AG10803 (cell line): ENCODE measurements around the gene SLC8A1.

ENCODE experiments used
- DNase-seq: peaks from one replicate; pipeline ENCODE4 v3.0.0; 2010; ENCODE audit warnings: low read depth
- H3K4me3 ChIP-seq: 2 replicates; pipeline ENCODE4 v1.5.1; 2011; ENCODE audit warnings: mild to moderate bottlenecking, low read length, control low read depth
- CTCF ChIP-seq: conservative IDR thresholded peaks from 2 replicates; pipeline ENCODE4 v1.5.1; 2011; ENCODE audit warnings: mild to moderate bottlenecking, low read length, control low read depth, inconsistent platforms

SLC8A1 gene

GRCh38 chr2:40339026-40339425 lies 112.9 kb downstream of the SLC8A1 start:
- no peak overlapping the region for H3K4me3 ChIP-seq
- DNase-seq, result no peak
- TF ChIP-seq CTCF, result no peak

- TF ChIP-seq CTCF, result no peak
- H3K4me3 ChIP-seq, result no peak overlapping the region
- DNase-seq, result peak; percentile 58
These were observed 119.6 kb downstream of the SLC8A1 start for GRCh38 chr2:40332191-40332826.

- DNase-seq, result no peak
- H3K4me3 ChIP-seq, result no peak overlapping the region
- no peak for TF ChIP-seq CTCF
These were observed 121.8 kb downstream of the SLC8A1 start for GRCh38 chr2:40330096-40330495.

- TF ChIP-seq CTCF, result no peak
- DNase-seq, result no peak
These were observed 122.2 kb downstream of the SLC8A1 start for GRCh38 chr2:40329739-40330030.

GRCh38 chr2:40325116-40325515 lies 126.8 kb downstream of the SLC8A1 start:
- H3K4me3 ChIP-seq, result no peak overlapping the region
- peak; percentile 29 for DNase-seq
- no peak for TF ChIP-seq CTCF

More at GRCh38 chr2:40329739-40330030, 122.2 kb downstream of the SLC8A1 start:
- H3K4me3 ChIP-seq, result no peak overlapping the region

GRCh38 chr2:40324656-40325055 lies 127.2 kb downstream of the SLC8A1 start:
- DNase-seq, result no peak
- no peak overlapping the region for H3K4me3 ChIP-seq
- no peak for TF ChIP-seq CTCF

GRCh38 chr2:40321822-40322221 lies 130.1 kb downstream of the SLC8A1 start:
- no peak for DNase-seq
- TF ChIP-seq CTCF, result no peak
- H3K4me3 ChIP-seq, result no peak overlapping the region
